ENCODE measurements around the gene GOT2. TPM values are rescaled to one million over a fixed set of nuclear protein-coding genes. Genes with fewer than 3 reads are reported as not detected.
A peak's percentile ranks its signal among the peaks of the same experiment; 100 is the strongest.

GOT2 gene
- total RNA-seq, 4 donors from 2014 or later: 64.1 to 108 (median 92.6) TPM

- no peaks in the 10 kb centered on the region for H3K9me3 ChIP-seq
- no peak overlapping the region for H3K27ac ChIP-seq (replicated peaks in 1 of 4)
- WGBS: 80% methylated on average over 9 of the region's 9 CpGs
- intact Hi-C loops (cut with DNase I): no loop called here
- no peak for DNase-seq (ENCODE audit: extremely low spot score)
- TF ChIP-seq POLR2AphosphoS5 (IDR thresholded peaks at IDR 0.05): no peak
- TF ChIP-seq CTCF (IDR thresholded peaks at IDR 0.05): no peak
- no peak for TF ChIP-seq POLR2A (IDR thresholded peaks at IDR 0.05; ENCODE audit: low read depth)
- no peak for TF ChIP-seq EP300 (IDR thresholded peaks at IDR 0.05)
- no peak overlapping the region for H3K4me3 ChIP-seq
- peaks cover 29 to 47% (median 42%) of the 10 kb centered on the region in 4 donors for H3K4me1 ChIP-seq
- peaks cover 13 to 18% (median 16%) of the 10 kb centered on the region in 4 donors for H3K36me3 ChIP-seq
- H3K27me3 ChIP-seq: no peaks in the 10 kb centered on the region
Observed at GRCh38 chr16:58727028-58727781, 6.9 kb downstream of the GOT2 start.

GRCh38 chr16:58723109-58723508, 11.0 kb downstream of the GOT2 start:
- H3K36me3 ChIP-seq: peaks cover 50 to 59% (median 56%) of the 10 kb centered on the region in 4 donors
- H3K27me3 ChIP-seq: no peaks in the 10 kb centered on the region
- TF ChIP-seq CTCF (IDR thresholded peaks at IDR 0.05) (no peak), EP300 (IDR thresholded peaks at IDR 0.05) (no peak), POLR2A (IDR thresholded peaks at IDR 0.05; ENCODE audit: low read depth) (no peak), POLR2AphosphoS5 (IDR thresholded peaks at IDR 0.05) (no peak)
- H3K27ac ChIP-seq (replicated peaks in 1 of 4): no peak overlapping the region
- H3K4me1 ChIP-seq: peaks cover 0 to 9% (median 5%) of the 10 kb centered on the region in 4 donors
- no peak for DNase-seq (ENCODE audit: extremely low spot score)
- intact Hi-C loops (cut with DNase I): no loop called here
- H3K9me3 ChIP-seq: no peaks in the 10 kb centered on the region
- no peak overlapping the region for H3K4me3 ChIP-seq
- WGBS: 52% methylated on average over 3 of the region's 3 CpGs

GRCh38 chr16:58717994-58718393, 16.1 kb downstream of the GOT2 start:
- Histone ChIP-seq H3K27ac (replicated peaks in 1 of 4) (no peak overlapping the region), H3K4me3 (no peak overlapping the region), H3K4me1 (peaks cover 0 to 12% (median 11%) of the 10 kb centered on the region in 4 donors), H3K27me3 (no peaks in the 10 kb centered on the region), H3K9me3 (no peaks in the 10 kb centered on the region), H3K36me3 (peaks cover 63 to 100% (median 92%) of the 10 kb centered on the region in 4 donors)
- WGBS: 92% methylated on average over 13 of the region's 13 CpGs
- no peak for TF ChIP-seq CTCF (IDR thresholded peaks at IDR 0.05)
- no peak for TF ChIP-seq POLR2A (IDR thresholded peaks at IDR 0.05; ENCODE audit: low read depth)
- no peak for TF ChIP-seq EP300 (IDR thresholded peaks at IDR 0.05)
- intact Hi-C loops (cut with DNase I): no loop called here
- DNase-seq (ENCODE audit: extremely low spot score): no peak

DNA sequence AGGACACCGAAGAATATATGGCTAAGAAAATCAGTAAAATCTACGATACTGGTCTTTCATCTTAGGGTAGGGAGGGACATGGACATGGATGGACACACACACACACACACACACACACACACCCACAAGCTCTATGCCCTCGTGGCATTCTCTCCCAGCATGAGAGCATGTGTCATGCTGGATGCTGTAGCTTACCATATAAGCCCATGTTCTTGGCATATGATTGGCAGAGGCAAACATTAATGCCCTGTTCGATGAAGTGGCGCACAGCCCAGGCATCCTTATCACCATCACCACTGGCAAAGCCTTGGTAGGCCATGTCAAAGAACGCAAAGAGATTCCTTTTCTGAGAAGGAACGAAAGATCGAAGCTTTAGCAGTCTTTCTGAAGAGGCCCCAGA, 17.6 kb downstream of the GOT2 start:
- peaks cover 48 to 99% (median 91%) of the 10 kb centered on the region in 4 donors for H3K36me3 ChIP-seq

More for the DNA sequence above, 17.6 kb downstream of the GOT2 start:
- TF ChIP-seq CTCF (IDR thresholded peaks at IDR 0.05) (no peak), EP300 (IDR thresholded peaks at IDR 0.05) (no peak), POLR2A (IDR thresholded peaks at IDR 0.05; ENCODE audit: low read depth) (no peak), POLR2AphosphoS5 (IDR thresholded peaks at IDR 0.05) (no peak)
- Histone ChIP-seq H3K4me3 (no peak overlapping the region), H3K4me1 (peaks cover 0 to 12% (median 11%) of the 10 kb centered on the region in 4 donors), H3K9me3 (no peaks in the 10 kb centered on the region), H3K27me3 (no peaks in the 10 kb centered on the region), H3K27ac (replicated peaks in 1 of 4) (peak overlapping the region; percentile 32 to 61 (median 51))
- WGBS: 72% methylated on average over 8 of the region's 8 CpGs
- intact Hi-C loops (cut with DNase I): no loop called here
- DNase-seq (ENCODE audit: extremely low spot score): no peak

All from esophagus muscularis mucosa (tissue), 4 donors.